AG09309 (cell line): ENCODE measurements around the gene SOX12.
A peak's percentile ranks its signal among the peaks of the same experiment; 100 is the strongest.

Experiments
- DNase-seq: peaks from one replicate; pipeline ENCODE4 v3.0.0-alpha.2; 2010; ENCODE audit warnings: low read depth
- H3K4me3 ChIP-seq: 2 replicates; pipeline ENCODE4 v1.5.1; 2011; ENCODE audit warnings: mild to moderate bottlenecking, low read depth, low read length, moderate library complexity; ENCODE audit not compliant: control insufficient read depth
- CTCF ChIP-seq: IDR thresholded peaks from 2 replicates; pipeline ENCODE4 v1.5.1; 2011; ENCODE audit warnings: mild to moderate bottlenecking, low read depth, low read length, inconsistent platforms; ENCODE audit not compliant: insufficient read depth, control insufficient read depth; ENCODE audit errors: missing control alignments

The SOX12 gene

GRCh38 chr20:346033-346639 lies 20.8 kb downstream of the SOX12 start:
- no peak for DNase-seq
- TF ChIP-seq CTCF: no peak
- peak overlapping the region; percentile 68 for H3K4me3 ChIP-seq

- no peak for DNase-seq
- H3K4me3 ChIP-seq: peak within 1 kb of the TSS; percentile 68
- no peak for TF ChIP-seq CTCF
Observed at GRCh38 chr20:346640-347316, 21.4 kb downstream of the SOX12 start, which contains the start of gene NRSN2. Gene NRSN2 (plus strand): TSS chr20:347111. CDS start chr20:349644, 2,533 bp downstream.

GRCh38 chr20:347317-347639 lies 21.9 kb downstream of the SOX12 start:
- no peak for DNase-seq
- H3K4me3 ChIP-seq: peak overlapping the region; percentile 68
- TF ChIP-seq CTCF: no peak

GRCh38 chr20:347640-348484 lies 22.5 kb downstream of the SOX12 start:
- H3K4me3 ChIP-seq: peak overlapping the region; percentile 68
- TF ChIP-seq CTCF: no peak
- peak; percentile 68 for DNase-seq

GRCh38 chr20:348972-349841 lies 23.9 kb downstream of the SOX12 start:
- no peak for DNase-seq
- no peak overlapping the region for H3K4me3 ChIP-seq
- no peak for TF ChIP-seq CTCF

- no peak for TF ChIP-seq CTCF
- no peak overlapping the region for H3K4me3 ChIP-seq
- no peak for DNase-seq
Observed at GRCh38 chr20:353166-353565, 27.8 kb downstream of the SOX12 start.
